ENCODE data around the gene LILRB5.

DNA sequence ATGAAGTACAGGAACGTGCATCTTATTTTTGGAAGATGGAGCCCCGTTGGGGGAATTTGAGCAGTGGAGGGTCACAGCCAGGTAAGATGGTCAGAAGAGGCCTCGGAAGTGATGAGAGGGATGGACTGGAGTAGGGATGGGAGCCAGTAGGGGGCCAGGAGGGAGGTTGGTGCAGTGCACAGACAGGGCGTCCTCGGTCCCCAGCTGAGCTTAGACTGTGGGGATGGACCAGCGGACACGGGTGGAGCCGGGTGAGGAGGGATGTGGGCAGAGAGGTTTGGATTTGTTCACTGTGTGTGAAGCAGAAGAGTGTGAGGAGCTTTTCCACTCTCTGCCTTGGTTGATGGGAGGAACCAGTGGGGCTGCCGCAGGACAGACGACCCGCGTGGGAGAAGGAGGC, 45.8 kb downstream of the LILRB5 start:
- TF ChIP-seq CEBPB (IDR thresholded peaks at IDR 0.05; ENCODE audit: low read depth, low read length) (no peak), CHD1 (IDR thresholded peaks at IDR 0.05; ENCODE audit: low read depth, low read length) (no peak), CTCF (conservative IDR thresholded peaks at IDR 0.05; ENCODE audit: low read depth, low read length) (no peak), SMC3 (IDR thresholded peaks at IDR 0.05; ENCODE audit: low read depth, low read length) (no peak), POLR2A (IDR thresholded peaks at IDR 0.05; ENCODE audit: low read depth, low read length) (no peak), RCOR1 (IDR thresholded peaks at IDR 0.05; ENCODE audit: insufficient replicate concordance, low read length) (no peak), MAZ (IDR thresholded peaks at IDR 0.05; ENCODE audit: borderline replicate concordance, low read depth, low read length) (no peak), RAD21 (IDR thresholded peaks at IDR 0.05; ENCODE audit: low read length) (no peak)
- TF ChIP-seq, protein P1, sequence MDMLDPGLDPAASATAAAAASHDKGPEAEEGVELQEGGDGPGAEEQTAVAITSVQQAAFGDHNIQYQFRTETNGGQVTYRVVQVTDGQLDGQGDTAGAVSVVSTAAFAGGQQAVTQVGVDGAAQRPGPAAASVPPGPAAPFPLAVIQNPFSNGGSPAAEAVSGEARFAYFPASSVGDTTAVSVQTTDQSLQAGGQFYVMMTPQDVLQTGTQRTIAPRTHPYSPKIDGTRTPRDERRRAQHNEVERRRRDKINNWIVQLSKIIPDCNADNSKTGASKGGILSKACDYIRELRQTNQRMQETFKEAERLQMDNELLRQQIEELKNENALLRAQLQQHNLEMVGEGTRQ (IDR thresholded peaks at IDR 0.05; ENCODE audit: low read depth, low read length) = no peak
